Measurements from ENCODE around the gene CSMD2.

Gene CSMD2

DNA sequence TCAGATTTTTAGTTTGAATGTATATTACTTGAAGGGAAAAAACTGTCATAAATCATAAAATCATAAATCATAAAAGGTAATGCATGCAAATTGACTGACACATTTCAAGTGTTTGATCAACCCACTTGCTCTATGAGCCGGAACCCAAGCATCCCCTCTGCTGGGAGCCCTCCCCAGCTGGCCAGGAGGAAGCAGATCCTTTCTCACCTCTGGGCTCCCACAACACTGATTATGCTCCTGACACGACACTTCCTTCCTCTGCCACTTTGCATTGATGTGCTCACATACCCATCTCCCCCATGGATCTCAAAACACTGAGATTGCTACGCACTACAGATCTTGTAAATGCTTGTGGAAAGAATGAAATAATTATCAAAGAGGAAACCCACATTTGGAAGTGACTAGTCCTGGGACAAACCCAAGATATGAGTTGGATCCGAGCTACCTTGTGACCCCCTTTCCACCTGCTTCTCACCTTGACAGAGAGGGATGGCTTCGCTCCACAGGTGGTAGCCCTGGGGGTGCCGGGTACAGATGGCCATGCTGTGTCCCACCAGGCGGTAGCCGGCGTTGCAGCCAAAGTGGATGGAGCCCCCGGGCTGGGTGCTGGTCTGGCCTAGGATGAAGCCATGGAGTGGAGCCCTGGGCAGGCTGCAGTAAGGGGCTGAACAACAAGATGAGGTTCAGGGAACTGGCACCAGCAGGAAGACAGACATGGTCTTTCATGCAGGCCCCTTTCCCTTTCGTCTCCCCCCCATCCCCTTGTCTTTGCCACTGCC lies 588.0 kb downstream of the CSMD2 start:
- FAIRE-seq: no peak

- FAIRE-seq: no peak
Measured at GRCh38 chr1:33575324-33575879, 589.6 kb downstream of the CSMD2 start.

DNA sequence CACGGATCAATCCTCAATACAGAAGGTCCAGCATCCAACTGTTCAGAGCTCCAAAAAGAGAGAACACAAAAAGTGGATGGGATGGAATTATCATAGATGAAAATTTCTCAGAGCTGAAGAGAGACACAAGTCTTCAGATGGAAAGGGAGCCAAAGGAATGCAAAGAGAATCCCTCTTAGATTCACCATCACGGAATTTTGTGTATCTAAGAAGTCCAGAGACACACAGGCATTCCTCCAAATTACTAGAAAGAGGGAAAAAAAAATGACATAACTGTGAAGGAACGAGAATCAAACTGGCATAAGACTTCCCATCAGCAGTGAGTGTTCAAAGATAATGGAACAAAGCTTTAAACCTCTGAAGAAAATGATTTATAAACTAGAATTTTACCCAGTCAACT lies 591.4 kb downstream of the CSMD2 start:
- FAIRE-seq: no peak

DNA sequence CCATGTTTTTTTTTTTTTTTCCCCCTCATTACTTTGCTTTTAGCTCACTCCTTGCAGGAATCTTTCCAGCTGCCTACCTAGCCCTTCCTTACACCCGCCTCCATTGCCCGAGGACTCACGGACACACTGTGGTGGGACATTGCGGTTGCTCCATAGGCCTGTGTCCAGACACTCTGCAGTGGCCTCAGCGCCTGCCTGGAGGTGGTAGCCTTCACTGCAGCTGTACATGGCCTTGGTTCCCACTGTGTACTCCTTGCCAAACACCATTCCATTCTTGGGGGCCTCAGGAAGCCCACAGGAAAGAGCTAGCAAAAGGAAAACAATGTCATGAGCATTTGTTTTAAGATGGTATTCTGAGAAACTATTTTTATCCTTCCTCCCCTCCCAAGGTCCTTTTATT lies 592.6 kb downstream of the CSMD2 start:
- no peak for FAIRE-seq

DNA sequence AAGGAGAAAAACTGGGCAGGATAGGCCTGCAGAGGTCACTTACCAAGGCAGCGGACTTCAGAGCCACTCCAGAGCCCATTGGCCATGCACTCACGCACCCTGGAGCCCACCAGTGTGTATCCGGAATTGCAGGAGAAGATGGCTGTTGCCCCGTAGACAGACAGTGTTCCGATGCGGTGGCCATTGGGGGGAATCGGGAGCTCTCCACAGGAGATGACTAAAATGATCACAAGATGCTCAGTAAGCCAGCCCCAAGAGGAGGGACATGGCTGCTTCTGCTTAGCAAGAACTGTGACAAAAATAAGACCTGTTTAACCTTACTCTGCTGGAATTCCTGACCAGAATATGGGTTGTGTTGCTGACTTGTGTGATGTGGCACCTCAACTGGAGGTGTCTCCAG lies 595.7 kb downstream of the CSMD2 start:
- no peak for FAIRE-seq

GRCh38 chr1:33563699-33564098 lies 601.3 kb downstream of the CSMD2 start:
- FAIRE-seq: no peak

- no peak for FAIRE-seq
Measured at GRCh38 chr1:33562563-33562962, 602.5 kb downstream of the CSMD2 start.

- FAIRE-seq: no peak
Measured at GRCh38 chr1:33561576-33561975, 603.5 kb downstream of the CSMD2 start.

- FAIRE-seq: no peak
Measured at GRCh38 chr1:33560680-33561079, 604.4 kb downstream of the CSMD2 start.

DNA sequence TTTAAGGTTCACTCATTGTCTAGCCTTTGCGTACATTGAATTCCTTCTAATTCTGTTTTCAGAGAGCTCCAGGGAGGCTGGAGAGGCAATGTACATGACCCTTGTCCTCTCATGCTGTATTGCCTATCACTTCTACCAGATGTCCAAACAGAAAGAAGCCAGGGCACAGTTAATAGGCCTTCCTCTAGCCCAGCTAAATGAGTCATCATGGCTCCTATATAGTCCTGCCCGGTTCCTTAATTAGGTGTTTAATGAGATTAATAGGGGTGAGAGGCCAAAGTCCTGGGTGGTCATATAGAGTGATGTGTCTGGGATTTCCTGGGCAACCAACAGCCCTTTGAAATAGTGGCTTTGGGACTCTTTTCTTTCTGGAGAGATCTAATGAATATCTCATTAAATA lies 616.3 kb downstream of the CSMD2 start:
- FAIRE-seq: no peak

DNA sequence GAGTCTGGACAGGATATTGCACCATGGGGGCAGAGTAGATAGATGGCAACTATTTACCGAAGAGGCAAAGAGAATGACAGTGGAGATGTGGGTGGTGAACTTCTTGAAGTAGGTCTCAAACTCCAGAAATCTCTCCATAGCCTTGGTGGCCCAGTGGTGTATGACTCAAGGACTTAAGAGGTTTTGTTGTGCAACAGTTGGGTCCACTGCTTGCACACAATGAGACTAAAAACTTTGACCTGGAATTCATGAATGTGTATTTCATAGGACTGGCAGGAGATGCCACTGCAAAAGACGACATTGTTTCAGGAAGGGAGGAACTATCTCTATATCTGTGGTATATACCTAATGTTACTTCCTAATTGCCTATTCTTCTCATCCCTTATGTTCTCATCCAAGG lies 616.7 kb downstream of the CSMD2 start:
- no peak for FAIRE-seq

- FAIRE-seq: no peak
Measured at GRCh38 chr1:33547576-33547975, 617.5 kb downstream of the CSMD2 start.

- FAIRE-seq: no peak
Measured at GRCh38 chr1:33541966-33542365, 623.1 kb downstream of the CSMD2 start.

GRCh38 chr1:33537885-33538284 lies 627.1 kb downstream of the CSMD2 start:
- FAIRE-seq: no peak

DNA sequence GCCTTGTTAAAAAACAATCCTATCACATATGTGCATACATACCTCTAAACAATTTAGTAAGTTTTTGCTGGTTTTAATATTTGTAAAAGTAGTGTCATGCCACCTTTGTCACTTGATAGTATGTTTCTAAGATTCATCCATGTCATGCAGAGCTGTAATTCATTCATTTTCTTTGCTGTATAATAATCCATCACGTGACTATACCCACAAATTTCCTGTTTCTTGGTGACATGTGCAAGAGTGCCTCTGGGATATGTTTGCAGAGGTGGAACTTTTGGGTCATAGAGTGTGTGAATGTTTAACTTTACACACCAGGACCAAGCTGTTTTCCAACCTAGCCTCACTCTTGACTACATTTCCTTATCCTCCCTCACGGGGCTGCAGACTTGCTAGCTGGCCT lies 629.7 kb downstream of the CSMD2 start:
- FAIRE-seq: no peak

DNA sequence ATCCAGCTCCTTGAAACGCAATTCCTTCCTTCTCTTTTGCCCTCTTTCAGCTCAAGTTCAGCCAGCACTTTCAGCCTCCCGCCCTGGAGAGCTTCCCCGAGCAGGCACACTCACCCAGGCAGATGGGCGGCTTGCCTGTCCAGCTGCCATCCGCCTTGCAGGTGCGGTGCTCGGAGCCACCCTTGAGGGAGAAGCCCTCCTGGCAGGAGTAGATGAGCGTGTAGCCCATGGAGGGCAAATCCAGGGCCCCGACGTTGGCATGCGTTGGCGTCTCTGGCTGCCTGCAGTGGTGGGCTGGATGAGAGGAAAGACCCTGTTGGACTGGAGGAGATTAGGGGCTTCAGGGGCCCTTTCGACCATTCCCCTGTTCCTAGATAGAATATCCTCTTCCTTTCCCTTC lies 632.1 kb downstream of the CSMD2 start:
- FAIRE-seq: no peak

DNA sequence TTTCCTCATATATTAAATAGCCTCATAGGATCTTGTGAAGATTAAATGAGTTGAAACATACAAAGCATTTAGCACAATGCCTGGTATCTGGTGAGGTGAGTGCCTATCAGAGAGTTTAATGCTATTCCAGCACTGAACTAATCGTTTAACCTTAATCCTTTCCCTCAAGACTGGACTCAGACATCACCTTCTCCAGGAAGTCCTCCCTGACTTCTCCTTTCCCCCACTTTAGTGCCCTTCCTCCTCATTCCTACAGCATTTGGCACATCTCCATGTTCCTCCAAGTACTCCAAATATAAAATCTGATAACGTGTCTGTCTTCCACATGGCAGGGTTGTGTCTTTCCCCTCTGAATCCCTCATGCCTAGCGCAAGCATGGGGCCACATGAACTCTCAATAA lies 632.8 kb downstream of the CSMD2 start:
- no peak for FAIRE-seq

GRCh38 chr1:33529957-33530356 lies 635.1 kb downstream of the CSMD2 start:
- FAIRE-seq: no peak

GRCh38 chr1:33527934-33528333 lies 637.1 kb downstream of the CSMD2 start:
- FAIRE-seq: no peak

DNA sequence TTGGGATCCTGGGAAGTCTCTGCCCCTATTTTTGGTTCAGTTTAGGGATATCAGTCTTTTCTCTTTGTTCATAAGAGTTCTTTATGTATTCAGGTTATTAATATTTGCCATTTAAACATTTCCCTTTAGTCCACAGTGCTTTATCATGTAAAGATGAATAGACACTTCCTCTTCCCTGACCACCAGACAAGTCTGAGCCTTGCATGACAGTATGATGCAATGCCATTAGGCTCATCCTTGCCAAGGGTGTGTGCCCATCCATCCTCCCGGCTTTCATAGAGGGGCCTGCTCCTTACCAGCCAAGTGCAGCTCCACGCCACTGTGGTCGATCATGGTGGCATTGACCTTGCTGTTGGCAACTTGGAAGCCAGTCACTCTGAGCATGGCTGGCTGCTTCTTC lies 640.4 kb downstream of the CSMD2 start:
- no peak for FAIRE-seq

- FAIRE-seq: no peak
Measured at GRCh38 chr1:33519240-33519884, 645.7 kb downstream of the CSMD2 start.

DNA sequence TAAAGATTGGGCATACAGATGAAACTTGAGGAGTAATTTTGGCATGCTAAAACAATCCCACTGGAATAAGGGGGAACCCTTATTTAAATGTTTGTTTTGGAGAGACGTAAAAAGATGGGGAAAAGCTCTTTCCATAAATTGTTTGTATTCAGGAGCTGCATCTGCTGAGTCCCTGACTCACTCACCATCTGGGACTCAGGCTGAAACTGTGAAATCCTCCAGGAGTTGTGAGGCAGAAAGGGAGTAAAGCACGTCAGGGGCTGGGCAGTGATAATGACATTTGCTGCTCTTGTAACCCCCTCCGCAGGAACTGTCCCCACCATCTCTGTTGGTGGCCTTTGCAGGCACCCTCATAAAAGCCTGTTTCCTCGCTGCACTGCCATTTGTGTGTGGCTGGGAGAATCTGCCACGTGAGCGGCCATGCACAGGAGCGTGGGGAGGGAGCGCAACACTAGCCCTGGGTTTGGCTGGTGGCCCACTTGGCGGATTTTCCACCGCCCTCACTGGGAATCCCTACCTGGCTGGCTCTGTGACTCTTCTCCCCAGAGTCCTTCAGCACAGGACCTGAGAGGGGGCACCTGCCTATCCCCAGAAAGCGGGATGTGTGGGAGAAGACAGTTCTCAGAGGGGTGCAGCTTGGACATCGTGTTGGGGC lies 647.3 kb downstream of the CSMD2 start:
- FAIRE-seq: no peak

- no peak for FAIRE-seq
Measured at GRCh38 chr1:33516891-33517567, 648.0 kb downstream of the CSMD2 start.

Measured in G401.6 (cell line).